Measurements from ENCODE around the gene SORL1.

The SORL1 gene

DNA sequence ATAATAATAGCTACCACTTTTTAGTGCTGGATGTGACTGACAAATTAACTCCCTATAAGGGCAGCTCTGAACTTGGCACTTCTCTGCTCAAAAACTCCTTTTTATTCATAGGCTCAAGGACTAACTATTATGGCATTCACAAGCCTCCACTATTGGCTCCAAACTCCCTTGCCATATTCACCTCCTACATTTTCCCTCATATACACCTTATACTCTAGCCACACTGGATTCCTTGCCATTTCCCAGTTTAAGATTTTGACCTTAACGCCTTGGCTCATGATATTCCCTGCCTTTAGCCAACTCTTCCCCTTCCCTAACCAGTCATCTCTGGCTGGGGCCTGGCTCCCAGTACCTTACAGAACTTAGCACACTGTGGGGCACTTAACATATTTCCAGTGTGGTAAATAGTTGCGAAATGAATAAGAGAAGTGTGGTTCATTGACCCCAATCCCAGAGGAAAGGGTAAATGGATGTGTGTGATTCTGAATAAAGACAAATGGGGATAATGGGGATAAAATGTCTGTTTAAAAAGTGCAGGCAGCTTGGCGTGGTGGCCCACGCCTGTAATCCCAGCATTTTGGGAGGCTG lies 40.0 kb upstream of the SORL1 start:
- TF ChIP-seq, protein P1, sequence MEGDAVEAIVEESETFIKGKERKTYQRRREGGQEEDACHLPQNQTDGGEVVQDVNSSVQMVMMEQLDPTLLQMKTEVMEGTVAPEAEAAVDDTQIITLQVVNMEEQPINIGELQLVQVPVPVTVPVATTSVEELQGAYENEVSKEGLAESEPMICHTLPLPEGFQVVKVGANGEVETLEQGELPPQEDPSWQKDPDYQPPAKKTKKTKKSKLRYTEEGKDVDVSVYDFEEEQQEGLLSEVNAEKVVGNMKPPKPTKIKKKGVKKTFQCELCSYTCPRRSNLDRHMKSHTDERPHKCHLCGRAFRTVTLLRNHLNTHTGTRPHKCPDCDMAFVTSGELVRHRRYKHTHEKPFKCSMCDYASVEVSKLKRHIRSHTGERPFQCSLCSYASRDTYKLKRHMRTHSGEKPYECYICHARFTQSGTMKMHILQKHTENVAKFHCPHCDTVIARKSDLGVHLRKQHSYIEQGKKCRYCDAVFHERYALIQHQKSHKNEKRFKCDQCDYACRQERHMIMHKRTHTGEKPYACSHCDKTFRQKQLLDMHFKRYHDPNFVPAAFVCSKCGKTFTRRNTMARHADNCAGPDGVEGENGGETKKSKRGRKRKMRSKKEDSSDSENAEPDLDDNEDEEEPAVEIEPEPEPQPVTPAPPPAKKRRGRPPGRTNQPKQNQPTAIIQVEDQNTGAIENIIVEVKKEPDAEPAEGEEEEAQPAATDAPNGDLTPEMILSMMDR (IDR thresholded peaks at IDR 0.05; ENCODE audit: low read depth, low read length, missing control alignments), result no peak
- no peak for DNase-seq
- Histone ChIP-seq H3K36me3 (replicated peaks) (no peaks in the 10 kb centered on the region), H3K27ac (no peak overlapping the region), H3K27me3 (replicated peaks) (no peaks in the 10 kb centered on the region), H3K4me3 (ENCODE audit: low read depth, low read length) (no peak overlapping the region)
- in situ Hi-C loops (cut with HindIII; ENCODE audit: low pct_ligation_motif_present, low sequenced_read_pairs), result no loop called here

DNA sequence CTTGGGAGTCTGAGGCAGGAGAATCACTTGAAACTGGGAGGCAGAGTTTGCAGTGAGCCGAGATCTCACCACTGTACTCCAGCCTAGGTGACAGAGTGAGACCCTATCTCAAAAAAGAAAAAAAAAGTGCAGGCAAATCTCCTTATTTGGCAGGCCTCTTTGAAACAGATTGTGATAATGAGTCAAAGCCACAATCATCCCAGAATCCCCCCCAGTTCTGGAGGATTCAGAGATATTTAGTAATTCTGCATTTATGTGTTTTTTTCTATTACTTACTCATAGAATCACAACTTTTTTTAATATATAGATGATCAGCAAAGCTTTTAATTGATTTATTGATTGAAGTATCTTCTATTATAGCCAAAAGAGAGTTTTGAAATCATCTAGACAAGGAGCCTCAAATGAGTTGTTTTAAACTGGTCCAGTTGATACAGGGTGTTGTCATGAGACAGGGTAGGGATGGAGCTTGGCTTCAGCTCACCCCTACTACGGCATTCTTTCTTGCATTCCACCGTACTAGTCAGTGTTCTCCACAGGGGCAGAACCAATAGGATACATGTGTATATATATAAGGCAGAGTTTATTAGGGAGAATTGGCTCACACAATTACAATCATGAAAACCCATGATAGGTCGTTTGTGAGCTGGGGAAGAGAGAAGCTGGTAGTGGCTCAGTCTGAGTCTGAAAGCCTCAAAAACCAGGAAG lies 39.3 kb upstream of the SORL1 start:
- TF ChIP-seq, protein P1 (IDR thresholded peaks at IDR 0.05; ENCODE audit: low read depth, low read length, missing control alignments), result no peak

GRCh38 chr11:121414141-121414913 lies 37.8 kb upstream of the SORL1 start:
- H3K27ac ChIP-seq, result no peak overlapping the region
- no peaks in the 10 kb centered on the region for H3K36me3 ChIP-seq (replicated peaks)
- H3K27me3 ChIP-seq (replicated peaks), result no peaks in the 10 kb centered on the region
- TF ChIP-seq, protein P1 (IDR thresholded peaks at IDR 0.05; ENCODE audit: low read depth, low read length, missing control alignments), result no peak
- DNase-seq, result no peak
- in situ Hi-C loops (cut with HindIII; ENCODE audit: low pct_ligation_motif_present, low sequenced_read_pairs), result no loop called here
- H3K4me3 ChIP-seq (ENCODE audit: low read depth, low read length), result no peak overlapping the region

More for the DNA sequence above, 39.3 kb upstream of the SORL1 start:
- no peak overlapping the region for H3K4me3 ChIP-seq (ENCODE audit: low read depth, low read length)
- H3K36me3 ChIP-seq (replicated peaks), result no peaks in the 10 kb centered on the region
- H3K27me3 ChIP-seq (replicated peaks), result no peaks in the 10 kb centered on the region
- in situ Hi-C loops (cut with HindIII; ENCODE audit: low pct_ligation_motif_present, low sequenced_read_pairs), result no loop called here
- no peak for DNase-seq
- H3K27ac ChIP-seq, result no peak overlapping the region

- TF ChIP-seq, protein P1 (IDR thresholded peaks at IDR 0.05; ENCODE audit: low read depth, low read length, missing control alignments), result no peak
- in situ Hi-C loops (cut with HindIII; ENCODE audit: low pct_ligation_motif_present, low sequenced_read_pairs), result no loop called here
Measured at GRCh38 chr11:121415856-121416255, 36.3 kb upstream of the SORL1 start.

GRCh38 chr11:121417055-121417551 lies 35.0 kb upstream of the SORL1 start:
- no peaks in the 10 kb centered on the region for H3K27me3 ChIP-seq (replicated peaks)
- no peaks in the 10 kb centered on the region for H3K36me3 ChIP-seq (replicated peaks)
- no peak overlapping the region for H3K4me3 ChIP-seq (ENCODE audit: low read depth, low read length)
- no peak overlapping the region for H3K27ac ChIP-seq
- DNase-seq, result peak; percentile 22
- TF ChIP-seq, protein P1 (IDR thresholded peaks at IDR 0.05; ENCODE audit: low read depth, low read length, missing control alignments), result no peak
- in situ Hi-C loops (cut with HindIII; ENCODE audit: low pct_ligation_motif_present, low sequenced_read_pairs), result no loop called here

More at GRCh38 chr11:121415856-121416255, 36.3 kb upstream of the SORL1 start:
- no peak overlapping the region for H3K4me3 ChIP-seq (ENCODE audit: low read depth, low read length)
- no peak overlapping the region for H3K27ac ChIP-seq
- DNase-seq, result no peak
- no peaks in the 10 kb centered on the region for H3K27me3 ChIP-seq (replicated peaks)
- H3K36me3 ChIP-seq (replicated peaks), result no peaks in the 10 kb centered on the region

Data from brain microvascular endothelial cell (primary cell).